MM.1S (cell line): Measurements from ENCODE around the gene SFI1.

Experiments used
- CTCF ChIP-seq: fragments of 300-600 bp; sonication (generic); IDR thresholded peaks from 2 replicates; pipeline ENCODE4 v1.5.1; 2016; ENCODE audit warnings: antibody characterized with exemption, low read length, mixed read lengths
- EZH2 ChIP-seq: fragments of 300-600 bp; sonication (generic); optimal IDR thresholded peaks from 2 replicates; pipeline ENCODE3; 2017; ENCODE audit warnings: low read depth, mild to moderate bottlenecking, antibody characterized with exemption, low read length, mixed read lengths

- TF ChIP-seq CTCF (peak; percentile 82), EZH2 (no peak)
Observed at GRCh38 chr22:31561238-31561887, 65.0 kb downstream of the SFI1 start.
